OCI-LY1 (cell line): ENCODE data around the gene TRPC4AP.

ENCODE experiments used
- H2AFZ ChIP-seq: fragments of 200-600 bp; sonication (generic), shearing (Covaris generic); 2 replicates; pipeline ENCODE4 v1.6.0; 2014; ENCODE audit warnings: antibody characterized with exemption, mild to moderate bottlenecking, low read length
- H3F3A ChIP-seq: fragments of 200-600 bp; sonication (generic), shearing (Covaris generic); 2 replicates; pipeline ENCODE4 v1.6.0; 2014; ENCODE audit warnings: mild to moderate bottlenecking, antibody characterized with exemption, low read length, moderate library complexity; ENCODE audit not compliant: insufficient read depth
- H3K27ac ChIP-seq: fragments of 200-600 bp; sonication (generic); 2 replicates; pipeline ENCODE4 v1.5.1; 2014; ENCODE audit warnings: low read length, mixed run types, mild to moderate bottlenecking, low read depth; ENCODE audit not compliant: poor library complexity, severe bottlenecking
- H3K27me3 ChIP-seq: fragments of 200-600 bp; sonication (generic); 2 replicates; pipeline ENCODE4 v1.6.0; 2014; ENCODE audit warnings: antibody characterized with exemption, mild to moderate bottlenecking, low read length, moderate library complexity; ENCODE audit not compliant: insufficient read depth
- H3K36me3 ChIP-seq: fragments of 200-600 bp; sonication (generic); 2 replicates; pipeline ENCODE4 v1.6.1; 2014; ENCODE audit warnings: mild to moderate bottlenecking, antibody characterized with exemption, low read length, moderate library complexity, mixed read lengths; ENCODE audit not compliant: insufficient read depth
- H3K4me1 ChIP-seq: fragments of 200-600 bp; sonication (generic); 2 replicates; pipeline ENCODE4 v1.5.1; 2014; ENCODE audit warnings: mild to moderate bottlenecking, low read length, moderate library complexity; ENCODE audit not compliant: insufficient read depth, severe bottlenecking
- H3K4me2 ChIP-seq: fragments of 200-600 bp; sonication (generic), shearing (Covaris generic); 2 replicates; pipeline ENCODE4 v1.6.1; 2014; ENCODE audit warnings: low read length
- H3K4me3 ChIP-seq: fragments of 200-600 bp; sonication (generic); 2 replicates; pipeline ENCODE4 v1.5.1; 2014; ENCODE audit warnings: low read length, low read depth, mild to moderate bottlenecking, mixed read lengths; ENCODE audit not compliant: poor library complexity, severe bottlenecking
- H3K79me2 ChIP-seq: fragments of 200-600 bp; shearing (Covaris generic); 2 replicates; pipeline ENCODE4 v1.6.1; 2016; ENCODE audit warnings: mixed run types, low read length, mixed read lengths; ENCODE audit not compliant: insufficient read depth
- H3K9ac ChIP-seq: fragments of 200-600 bp; sonication (generic), shearing (Covaris generic); 2 replicates; pipeline ENCODE4 v1.6.1; 2014; ENCODE audit warnings: mild to moderate bottlenecking, low read length, mixed read lengths
- H3K9me2 ChIP-seq: fragments of 200-600 bp; sonication (generic), shearing (Covaris generic); 2 replicates; pipeline ENCODE4 v1.6.1; 2014; ENCODE audit warnings: low read depth, mild to moderate bottlenecking, low read length, mixed read lengths
- H3K9me3 ChIP-seq: fragments of 200-600 bp; shearing (Covaris generic); 2 replicates; pipeline ENCODE4 v1.6.1; 2014; ENCODE audit warnings: low read length, mixed read lengths
- H4K20me1 ChIP-seq: fragments of 200-600 bp; sonication (generic), shearing (Covaris generic); 2 replicates; pipeline ENCODE4 v1.6.0; 2016; ENCODE audit warnings: mild to moderate bottlenecking, low read length; ENCODE audit not compliant: insufficient read depth
- EZH2 ChIP-seq: fragments of 200-600 bp; sonication (generic), shearing (Covaris generic); IDR thresholded peaks from 2 replicates; pipeline ENCODE4 v1.8.0; 2017; ENCODE audit warnings: borderline replicate concordance, mixed run types, mild to moderate bottlenecking, antibody characterized with exemption, low read length, moderate library complexity, mixed read lengths
- TF ChIP-seq, protein P1 (sequence below): fragments of 200-600 bp; sonication (generic), shearing (Covaris generic); IDR thresholded peaks from 2 replicates; pipeline ENCODE4 v1.5.1; 2017; ENCODE audit warnings: mild to moderate bottlenecking, antibody characterized with exemption, low read length, moderate library complexity, mixed read lengths

TRPC4AP gene

DNA sequence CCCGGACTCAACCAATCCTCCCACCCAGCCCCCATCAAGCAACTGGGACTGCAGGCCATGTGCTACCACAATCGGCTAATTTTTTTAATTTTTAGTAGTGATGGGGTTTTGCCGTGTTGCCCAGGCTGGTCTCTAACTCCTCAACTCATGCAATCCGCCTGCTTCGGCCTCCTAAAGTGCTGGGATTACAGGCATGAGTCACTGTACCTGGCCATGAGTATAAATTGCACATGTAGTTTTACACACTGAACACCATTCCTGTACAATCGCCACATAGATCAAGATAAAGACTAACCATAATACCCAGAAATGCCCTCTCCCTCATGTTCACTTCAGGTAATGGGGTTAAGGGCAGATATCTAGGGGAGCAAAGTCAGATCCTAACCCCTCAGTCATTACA, 26.4 kb downstream of the TRPC4AP start:
- Histone ChIP-seq H3K4me1 (peaks cover 14% of the 10 kb centered on the region), H3K27ac (no peak overlapping the region), H3F3A (no peaks in the 10 kb centered on the region), H3K9me3 (no peaks in the 10 kb centered on the region), H3K9me2 (no peaks in the 10 kb centered on the region), H3K27me3 (no peaks in the 10 kb centered on the region), H3K79me2 (no peaks in the 10 kb centered on the region), H3K36me3 (peaks cover 34% of the 10 kb centered on the region; the same call in 1 of the 2 replicates), H4K20me1 (no peaks in the 10 kb centered on the region; the same call in 1 of the 2 replicates), H3K9ac (no peak overlapping the region), H3K4me3 (no peak overlapping the region), H2AFZ (no peak overlapping the region), H3K4me2 (no peak overlapping the region)
- TF ChIP-seq, protein P1, sequence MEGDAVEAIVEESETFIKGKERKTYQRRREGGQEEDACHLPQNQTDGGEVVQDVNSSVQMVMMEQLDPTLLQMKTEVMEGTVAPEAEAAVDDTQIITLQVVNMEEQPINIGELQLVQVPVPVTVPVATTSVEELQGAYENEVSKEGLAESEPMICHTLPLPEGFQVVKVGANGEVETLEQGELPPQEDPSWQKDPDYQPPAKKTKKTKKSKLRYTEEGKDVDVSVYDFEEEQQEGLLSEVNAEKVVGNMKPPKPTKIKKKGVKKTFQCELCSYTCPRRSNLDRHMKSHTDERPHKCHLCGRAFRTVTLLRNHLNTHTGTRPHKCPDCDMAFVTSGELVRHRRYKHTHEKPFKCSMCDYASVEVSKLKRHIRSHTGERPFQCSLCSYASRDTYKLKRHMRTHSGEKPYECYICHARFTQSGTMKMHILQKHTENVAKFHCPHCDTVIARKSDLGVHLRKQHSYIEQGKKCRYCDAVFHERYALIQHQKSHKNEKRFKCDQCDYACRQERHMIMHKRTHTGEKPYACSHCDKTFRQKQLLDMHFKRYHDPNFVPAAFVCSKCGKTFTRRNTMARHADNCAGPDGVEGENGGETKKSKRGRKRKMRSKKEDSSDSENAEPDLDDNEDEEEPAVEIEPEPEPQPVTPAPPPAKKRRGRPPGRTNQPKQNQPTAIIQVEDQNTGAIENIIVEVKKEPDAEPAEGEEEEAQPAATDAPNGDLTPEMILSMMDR: no peak
- TF ChIP-seq EZH2: no peak

DNA sequence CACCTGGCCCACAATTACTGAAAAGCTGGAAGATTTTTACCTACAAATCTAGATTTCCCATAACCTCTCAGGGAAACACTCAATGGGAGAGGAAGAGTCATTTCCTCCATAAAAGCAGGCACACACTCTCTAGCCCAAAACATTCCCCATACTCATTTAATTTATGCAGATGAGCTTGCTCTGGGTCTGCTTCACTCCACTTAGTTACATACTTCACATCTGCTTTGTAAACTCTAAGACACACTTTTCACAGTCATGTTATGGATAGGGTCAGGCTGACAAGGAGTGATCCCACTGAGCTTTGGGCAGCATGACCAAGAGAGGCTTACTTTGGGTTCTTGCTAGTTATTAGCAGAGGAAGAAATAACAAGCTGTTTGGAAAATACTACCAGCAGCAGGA, 27.4 kb downstream of the TRPC4AP start:
- Histone ChIP-seq H3F3A (no peaks in the 10 kb centered on the region), H4K20me1 (no peaks in the 10 kb centered on the region; the same call in 1 of the 2 replicates), H3K79me2 (no peaks in the 10 kb centered on the region), H3K36me3 (peaks cover 34% of the 10 kb centered on the region; the same call in 1 of the 2 replicates), H3K27me3 (no peaks in the 10 kb centered on the region), H3K9me2 (no peaks in the 10 kb centered on the region), H3K4me3 (no peak overlapping the region), H3K27ac (no peak overlapping the region), H3K4me2 (no peak overlapping the region), H3K9me3 (no peaks in the 10 kb centered on the region), H2AFZ (no peak overlapping the region), H3K4me1 (peaks cover 6% of the 10 kb centered on the region), H3K9ac (no peak overlapping the region)
- TF ChIP-seq, protein P1: no peak
- TF ChIP-seq EZH2: no peak

DNA sequence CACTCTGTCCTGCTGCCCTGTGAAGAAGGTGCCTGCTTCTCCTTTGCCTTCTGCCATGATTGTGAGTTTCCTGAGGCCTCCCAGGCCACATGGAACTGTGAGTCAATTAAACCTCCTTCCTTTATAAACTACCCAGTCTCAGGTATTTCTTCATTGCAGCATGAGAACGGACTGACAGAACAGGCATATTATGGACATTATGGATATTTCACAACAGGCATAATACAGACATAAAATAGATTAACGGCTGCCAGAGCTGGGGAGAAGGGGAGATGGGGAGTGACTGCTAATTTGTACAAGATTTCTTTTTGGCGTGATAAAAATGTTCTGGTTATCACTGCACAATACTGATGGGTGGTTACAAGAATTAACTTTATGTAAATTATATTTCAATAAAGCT, 29.4 kb downstream of the TRPC4AP start:
- Histone ChIP-seq H3K27me3 (no peaks in the 10 kb centered on the region), H3K9me2 (no peaks in the 10 kb centered on the region), H3F3A (no peaks in the 10 kb centered on the region), H2AFZ (no peak overlapping the region), H3K79me2 (0 out of 2 replicates have a peak, but pooled peaks cover 3% of the 10 kb centered on the region), H3K36me3 (peaks cover 32% of the 10 kb centered on the region; the same call in 1 of the 2 replicates), H3K9ac (no peak overlapping the region), H3K4me2 (no peak overlapping the region), H3K4me3 (no peak overlapping the region), H3K9me3 (no peaks in the 10 kb centered on the region), H3K4me1 (no peaks in the 10 kb centered on the region), H4K20me1 (no peaks in the 10 kb centered on the region; the same call in 1 of the 2 replicates), H3K27ac (no peak overlapping the region)
- TF ChIP-seq, protein P1: no peak
- no peak for TF ChIP-seq EZH2
